ENCODE results near the gene C9orf40.

- no peak for TF ChIP-seq POLR2A (IDR thresholded peaks at IDR 0.05; ENCODE audit: low read depth, low read length)
- no peak for TF ChIP-seq POLR2AphosphoS5 (IDR thresholded peaks at IDR 0.05; ENCODE audit: low read depth, low read length)
Observed at GRCh38 chr9:74975538-74975937, 22.8 kb upstream of the C9orf40 start.
